Measurements from ENCODE around the gene KCNK13.

The KCNK13 gene

DNA sequence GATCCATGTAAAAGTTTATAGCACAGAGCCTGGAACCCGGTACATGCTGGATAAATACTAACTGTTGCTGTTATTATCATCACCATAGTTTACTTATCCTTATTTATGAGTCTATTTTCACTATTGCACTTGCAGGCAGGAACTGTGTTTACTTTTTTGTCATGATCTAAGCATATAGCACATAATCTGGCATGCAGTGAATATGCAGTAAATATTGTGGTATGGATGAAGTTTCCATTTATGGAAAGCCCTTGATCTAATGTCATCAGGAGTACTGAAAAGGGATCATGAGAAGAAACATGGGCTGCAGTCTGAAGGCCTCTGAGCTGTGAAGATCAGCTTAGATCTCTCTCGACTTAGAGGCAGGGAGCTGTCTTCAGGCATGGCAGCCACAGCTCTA is 91.6 kb downstream of the KCNK13 start:
- Histone ChIP-seq H3K36me3 (ENCODE audit: control insufficient read depth in 2 of 2, insufficient read depth in 1 of 2, low read length in 2 of 2) (no peaks in the 10 kb centered on the region), H3K4me1 (ENCODE audit: control insufficient read depth, insufficient read depth, low read length) (no peaks in the 10 kb centered on the region), H3K27ac (ENCODE audit: extremely low read depth, low read depth, low read length) (no peak overlapping the region), H3K9me3 (ENCODE audit: control insufficient read depth, insufficient read depth, low read depth, low read length) (no peaks in the 10 kb centered on the region), H3K4me3 (ENCODE audit: low read depth, low read length) (no peak overlapping the region)
- no peak for TF ChIP-seq ZNF416 (tag by site-specific recombination; IDR thresholded peaks at IDR 0.05)
- TF ChIP-seq ZNF311 (tag by site-specific recombination; IDR thresholded peaks at IDR 0.05; ENCODE audit: borderline replicate concordance), result no peak
- TF ChIP-seq SALL2 (tag by site-specific recombination; IDR thresholded peaks at IDR 0.05; ENCODE audit: borderline replicate concordance), result no peak
- TF ChIP-seq, protein P1, sequence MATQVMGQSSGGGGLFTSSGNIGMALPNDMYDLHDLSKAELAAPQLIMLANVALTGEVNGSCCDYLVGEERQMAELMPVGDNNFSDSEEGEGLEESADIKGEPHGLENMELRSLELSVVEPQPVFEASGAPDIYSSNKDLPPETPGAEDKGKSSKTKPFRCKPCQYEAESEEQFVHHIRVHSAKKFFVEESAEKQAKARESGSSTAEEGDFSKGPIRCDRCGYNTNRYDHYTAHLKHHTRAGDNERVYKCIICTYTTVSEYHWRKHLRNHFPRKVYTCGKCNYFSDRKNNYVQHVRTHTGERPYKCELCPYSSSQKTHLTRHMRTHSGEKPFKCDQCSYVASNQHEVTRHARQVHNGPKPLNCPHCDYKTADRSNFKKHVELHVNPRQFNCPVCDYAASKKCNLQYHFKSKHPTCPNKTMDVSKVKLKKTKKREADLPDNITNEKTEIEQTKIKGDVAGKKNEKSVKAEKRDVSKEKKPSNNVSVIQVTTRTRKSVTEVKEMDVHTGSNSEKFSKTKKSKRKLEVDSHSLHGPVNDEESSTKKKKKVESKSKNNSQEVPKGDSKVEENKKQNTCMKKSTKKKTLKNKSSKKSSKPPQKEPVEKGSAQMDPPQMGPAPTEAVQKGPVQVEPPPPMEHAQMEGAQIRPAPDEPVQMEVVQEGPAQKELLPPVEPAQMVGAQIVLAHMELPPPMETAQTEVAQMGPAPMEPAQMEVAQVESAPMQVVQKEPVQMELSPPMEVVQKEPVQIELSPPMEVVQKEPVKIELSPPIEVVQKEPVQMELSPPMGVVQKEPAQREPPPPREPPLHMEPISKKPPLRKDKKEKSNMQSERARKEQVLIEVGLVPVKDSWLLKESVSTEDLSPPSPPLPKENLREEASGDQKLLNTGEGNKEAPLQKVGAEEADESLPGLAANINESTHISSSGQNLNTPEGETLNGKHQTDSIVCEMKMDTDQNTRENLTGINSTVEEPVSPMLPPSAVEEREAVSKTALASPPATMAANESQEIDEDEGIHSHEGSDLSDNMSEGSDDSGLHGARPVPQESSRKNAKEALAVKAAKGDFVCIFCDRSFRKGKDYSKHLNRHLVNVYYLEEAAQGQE (tag by site-specific recombination; IDR thresholded peaks at IDR 0.05), result no peak
- TF ChIP-seq ZNF433 (tag by site-specific recombination; IDR thresholded peaks at IDR 0.05; ENCODE audit: low read depth), result no peak
- ChIA-PET POLR2A (no interaction called here), CTCF (no interaction called here)

DNA sequence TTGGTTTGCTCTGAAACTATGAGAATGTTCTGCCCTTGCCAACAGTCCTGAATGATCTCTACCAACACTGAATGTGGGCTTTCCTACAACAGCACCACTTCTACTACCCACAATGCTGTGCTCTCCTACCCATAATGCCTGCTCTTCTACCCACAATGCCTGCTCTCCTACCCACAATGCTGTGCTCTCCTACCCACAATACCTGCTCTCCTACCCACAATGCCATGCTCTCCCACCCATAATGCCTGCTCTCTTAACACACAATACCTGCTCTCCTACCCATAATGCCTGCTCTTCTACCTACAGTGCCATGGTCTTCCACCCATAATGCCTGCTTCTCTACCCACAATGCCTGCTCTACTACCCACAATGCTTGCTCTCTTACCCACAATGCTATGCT is 92.3 kb downstream of the KCNK13 start:
- Histone ChIP-seq H3K9me3 (ENCODE audit: control insufficient read depth, insufficient read depth, low read depth, low read length) (no peaks in the 10 kb centered on the region), H3K4me3 (ENCODE audit: low read depth, low read length) (no peak overlapping the region), H3K36me3 (ENCODE audit: control insufficient read depth in 2 of 2, insufficient read depth in 1 of 2, low read length in 2 of 2) (no peaks in the 10 kb centered on the region), H3K27ac (ENCODE audit: extremely low read depth, low read depth, low read length) (no peak overlapping the region), H3K4me1 (ENCODE audit: control insufficient read depth, insufficient read depth, low read length) (no peaks in the 10 kb centered on the region)
- CTCF ChIA-PET, result no interaction called here
- POLR2A ChIA-PET, result no interaction called here
- TF ChIP-seq, protein P2, sequence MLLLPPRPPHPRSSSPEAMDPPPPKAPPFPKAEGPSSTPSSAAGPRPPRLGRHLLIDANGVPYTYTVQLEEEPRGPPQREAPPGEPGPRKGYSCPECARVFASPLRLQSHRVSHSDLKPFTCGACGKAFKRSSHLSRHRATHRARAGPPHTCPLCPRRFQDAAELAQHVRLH (tag by site-specific recombination; IDR thresholded peaks at IDR 0.05), result peak; percentile 52; the same call in 1 of the 2 replicates
- no peak for TF ChIP-seq ZSCAN23 (tag by site-specific recombination; IDR thresholded peaks at IDR 0.05)
- TF ChIP-seq ZNF76 (tag by site-specific recombination; IDR thresholded peaks at IDR 0.05; ENCODE audit: borderline replicate concordance, low read depth), result peak; percentile 100
- no peak for TF ChIP-seq SCRT1 (tag by site-specific recombination; IDR thresholded peaks at IDR 0.05; ENCODE audit: borderline replicate concordance)
- TF ChIP-seq ZNF843 (tag by site-specific recombination; IDR thresholded peaks at IDR 0.05), result no peak
- no peak for TF ChIP-seq ZNF324 (tag by site-specific recombination; IDR thresholded peaks at IDR 0.05)
- TF ChIP-seq ZFHX2 (tag by site-specific recombination; conservative IDR thresholded peaks at IDR 0.05), result 0 out of 2 replicates have a peak, but pooled peaks have one; percentile 10
- 0 out of 2 replicates have a peak, but pooled peaks have one; percentile 39 for TF ChIP-seq ZNF521 (tag by site-specific recombination; IDR thresholded peaks at IDR 0.05)
- peak; percentile 36; the same call in 1 of the 2 replicates for TF ChIP-seq EGR2 (tag by site-specific recombination; IDR thresholded peaks at IDR 0.05; ENCODE audit: low read depth)
- no peak for TF ChIP-seq ZNF416 (tag by site-specific recombination; IDR thresholded peaks at IDR 0.05)
- TF ChIP-seq, protein P3, sequence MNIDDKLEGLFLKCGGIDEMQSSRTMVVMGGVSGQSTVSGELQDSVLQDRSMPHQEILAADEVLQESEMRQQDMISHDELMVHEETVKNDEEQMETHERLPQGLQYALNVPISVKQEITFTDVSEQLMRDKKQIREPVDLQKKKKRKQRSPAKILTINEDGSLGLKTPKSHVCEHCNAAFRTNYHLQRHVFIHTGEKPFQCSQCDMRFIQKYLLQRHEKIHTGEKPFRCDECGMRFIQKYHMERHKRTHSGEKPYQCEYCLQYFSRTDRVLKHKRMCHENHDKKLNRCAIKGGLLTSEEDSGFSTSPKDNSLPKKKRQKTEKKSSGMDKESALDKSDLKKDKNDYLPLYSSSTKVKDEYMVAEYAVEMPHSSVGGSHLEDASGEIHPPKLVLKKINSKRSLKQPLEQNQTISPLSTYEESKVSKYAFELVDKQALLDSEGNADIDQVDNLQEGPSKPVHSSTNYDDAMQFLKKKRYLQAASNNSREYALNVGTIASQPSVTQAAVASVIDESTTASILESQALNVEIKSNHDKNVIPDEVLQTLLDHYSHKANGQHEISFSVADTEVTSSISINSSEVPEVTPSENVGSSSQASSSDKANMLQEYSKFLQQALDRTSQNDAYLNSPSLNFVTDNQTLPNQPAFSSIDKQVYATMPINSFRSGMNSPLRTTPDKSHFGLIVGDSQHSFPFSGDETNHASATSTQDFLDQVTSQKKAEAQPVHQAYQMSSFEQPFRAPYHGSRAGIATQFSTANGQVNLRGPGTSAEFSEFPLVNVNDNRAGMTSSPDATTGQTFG (tag by site-specific recombination; IDR thresholded peaks at IDR 0.05; ENCODE audit: borderline replicate concordance), result 0 out of 2 replicates have a peak, but pooled peaks have one; percentile 42
- TF ChIP-seq YY2 (tag by site-specific recombination; IDR thresholded peaks at IDR 0.05), result peak; percentile 77
- TF ChIP-seq SETDB1 (IDR thresholded peaks at IDR 0.05; ENCODE audit: insufficient read length, low read length), result peak; percentile 36
- TF ChIP-seq ZNF266 (tag by site-specific recombination; IDR thresholded peaks at IDR 0.05; ENCODE audit: low read depth), result no peak
- TF ChIP-seq SP3 (tag by site-specific recombination; IDR thresholded peaks at IDR 0.05), result 0 out of 2 replicates have a peak, but pooled peaks have one; percentile 28
- peak; percentile 67; the same call in 1 of the 2 replicates for TF ChIP-seq ZNF133 (tag by site-specific recombination; IDR thresholded peaks at IDR 0.05)
- TF ChIP-seq ZNF677 (tag by site-specific recombination; IDR thresholded peaks at IDR 0.05), result no peak

All from HEK293 (cell line).